ENCODE data around the gene CALHM5. TPM values are rescaled to one million over a fixed set of nuclear protein-coding genes. Genes with fewer than 3 reads are reported as not detected.

Gene CALHM5
- total and polyA plus RNA-seq, 2 of the 4 experiments (the other 2 are of a cell fraction): 3.3 to 10.8 TPM

DNA sequence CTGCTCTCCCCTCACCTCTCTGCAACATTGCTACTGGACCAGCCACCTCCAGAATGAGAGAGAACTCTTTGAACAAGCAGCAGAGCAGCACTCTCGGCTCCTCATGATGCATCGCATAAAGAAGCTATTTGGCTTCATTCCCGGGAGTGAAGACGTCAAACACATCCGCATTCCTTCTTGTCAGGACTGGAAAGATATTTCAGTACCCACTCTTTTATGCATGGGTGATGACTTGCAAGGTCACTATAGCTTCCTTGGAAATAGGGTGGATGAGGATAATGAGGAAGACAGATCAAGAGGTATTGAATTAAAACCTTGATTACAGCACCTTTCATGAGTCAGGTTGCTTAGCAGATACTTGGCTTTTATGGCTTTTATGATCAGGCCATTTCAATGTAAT is 46.5 kb downstream of the CALHM5 start:
- Histone ChIP-seq H2AK9ac (replicated peaks; ENCODE audit: low read depth, low read length, poor library complexity) (no peak overlapping the region), H3K27ac (ENCODE audit: insufficient read depth, low read length) (peak overlapping the region; percentile 15; the same call in 1 of the 2 replicates), H3K27me3 (ENCODE audit: control insufficient read depth, insufficient read depth, low read length) (no peaks in the 10 kb centered on the region), H4K5ac (ENCODE audit: low read depth, low read length) (no peak overlapping the region), H3K56ac (ENCODE audit: extremely low read depth, insufficient read depth, low read length) (no peak overlapping the region; the same call in 1 of the 2 replicates), H3K14ac (replicated peaks; ENCODE audit: low read depth, low read length) (peak overlapping the region; percentile 76), H3K4me1 (ENCODE audit: control insufficient read depth, insufficient read depth, low read length) (peaks cover 9% of the 10 kb centered on the region), H4K8ac (ENCODE audit: low read depth in 2 of 2, low read length in 2 of 2) (peak overlapping the region in 1 of 2 experiments; percentile 83; a peak in 2 of 4 replicates), H3K18ac (ENCODE audit: low read depth, low read length) (no peak overlapping the region), H2BK20ac (ENCODE audit: low read depth, low read length) (peak overlapping the region; percentile 93), H3K4me3 (ENCODE audit: insufficient read depth, low read depth, low read length) (no peak overlapping the region), H3K23ac (ENCODE audit: low read depth, low read length) (no peak overlapping the region), H2BK120ac (ENCODE audit: low read depth, low read length) (peak overlapping the region; percentile 98), H3K9ac (ENCODE audit: low read depth, low read length) (no peak overlapping the region), H3K79me1 (ENCODE audit: low read depth in 1 of 2, low read length in 2 of 2) (no peaks in the 10 kb centered on the region), H4K20me1 (ENCODE audit: insufficient read depth, low read length) (no peaks in the 10 kb centered on the region), H3K4ac (ENCODE audit: low read depth, low read length) (peak overlapping the region; percentile 85), H2AK5ac (ENCODE audit: low read depth, low read length) (peak overlapping the region; percentile 53; the same call in 1 of the 2 replicates), H4K91ac (ENCODE audit: insufficient read depth, low read depth, low read length) (0 out of 2 replicates have a peak overlapping the region, but pooled peaks have one; percentile 42), H2BK5ac (ENCODE audit: low read depth, low read length, poor library complexity, severe bottlenecking) (peak overlapping the region; percentile 99), H3K9me1 (ENCODE audit: insufficient read depth, low read length) (no peaks in the 10 kb centered on the region), H3K4me2 (ENCODE audit: low read depth, low read length) (0 out of 2 replicates have a peak overlapping the region, but pooled peaks have one; percentile 3), H2BK15ac (ENCODE audit: low read depth, low read length) (peak overlapping the region; percentile 16; the same call in 1 of the 3 replicates), H3K36me3 (ENCODE audit: control insufficient read depth, insufficient read depth, low read length) (no peaks in the 10 kb centered on the region), H3K9me3 (ENCODE audit: control insufficient read depth, insufficient read depth, low read length) (no peaks in the 10 kb centered on the region), H2AFZ (replicated peaks; ENCODE audit: low read length, poor library complexity) (peak overlapping the region; percentile 26)
- POLR2A ChIA-PET (ENCODE audit: unreplicated experiment): interaction anchor here (1.0 kb wide), 1 partner anchor 14 kb away, joined by 4 read pairs; the partner anchor contains the start of gene RWDD1
- WGBS, 2 experiments (ENCODE audit: extremely low coverage in 2 of 2, insufficient read length in 1 of 2): no CpG with 5 or more reads among the region's 5 CpGs
- intact Hi-C loops (cut with micrococcal nuclease) (no loop called here), in situ Hi-C loops (cut with MboI; ENCODE audit: low sequenced_read_pairs) (no loop called here), dilution Hi-C loops (cut with HindIII; ENCODE audit: low sequenced_read_pairs, unreplicated experiment) (no loop called here)
- CTCF ChIA-PET: interaction anchor here (0.5 to 4.3 kb wide), 7 partner anchors 23 to 446 kb away, joined by 3 to 20 read pairs (median 3); partner anchors contain the start of gene CALHM5
- peak; percentile 98 for DNase-seq
- peak; percentile 76 for ATAC-seq (ENCODE audit: low read depth)
- no TSS peak for BruUV-seq (replicated peaks)
- peak; percentile 5; the same call in 1 of the 2 replicates for TF ChIP-seq CEBPB (IDR thresholded peaks at IDR 0.05; ENCODE audit: low read depth, low read length)
- TF ChIP-seq, protein P1, sequence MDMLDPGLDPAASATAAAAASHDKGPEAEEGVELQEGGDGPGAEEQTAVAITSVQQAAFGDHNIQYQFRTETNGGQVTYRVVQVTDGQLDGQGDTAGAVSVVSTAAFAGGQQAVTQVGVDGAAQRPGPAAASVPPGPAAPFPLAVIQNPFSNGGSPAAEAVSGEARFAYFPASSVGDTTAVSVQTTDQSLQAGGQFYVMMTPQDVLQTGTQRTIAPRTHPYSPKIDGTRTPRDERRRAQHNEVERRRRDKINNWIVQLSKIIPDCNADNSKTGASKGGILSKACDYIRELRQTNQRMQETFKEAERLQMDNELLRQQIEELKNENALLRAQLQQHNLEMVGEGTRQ (IDR thresholded peaks at IDR 0.05; ENCODE audit: low read depth, low read length): no peak
- TF ChIP-seq CHD1 (IDR thresholded peaks at IDR 0.05; ENCODE audit: low read depth, low read length): 0 out of 2 replicates have a peak, but pooled peaks have one; percentile 41
